ENCODE results near the gene SFXN2. TPM values are rescaled to one million over a fixed set of nuclear protein-coding genes. Genes with fewer than 3 reads are reported as not detected.

The SFXN2 gene
- total RNA-seq, 1 experiment from 2014 or later, result 21.2 TPM

- ATAC-seq, result peak; percentile 96
- Mint-ChIP-seq H3K27ac (peak overlapping the region; percentile 78; the same call in 1 of the 2 replicates), H3K27me3 (ENCODE audit: low read depth) (no peaks in the 10 kb centered on the region), H3K36me3 (peaks cover 60% of the 10 kb centered on the region), H3K9me3 (peaks cover under 1% of the 10 kb centered on the region), H3K4me1 (no peaks in the 10 kb centered on the region), H3K4me3 (no peak overlapping the region)
- CTCF ChIA-PET, result no interaction called here
- DNase-seq (ENCODE audit: low spot score), result peak; percentile 94
- POLR2A ChIA-PET, result no interaction called here
- TF ChIP-seq ZNF425 (CRISPR knock-in tag; conservative IDR thresholded peaks at IDR 0.05) (no peak), SMAD3 (CRISPR knock-in tag; IDR thresholded peaks at IDR 0.05; ENCODE audit: borderline replicate concordance) (no peak), FOXP1 (CRISPR knock-in tag; IDR thresholded peaks at IDR 0.05; ENCODE audit: borderline replicate concordance) (peak; percentile 70; the same call in 1 of the 2 replicates), FOXJ3 (CRISPR knock-in tag; IDR thresholded peaks at IDR 0.05; ENCODE audit: borderline replicate concordance) (no peak), ZNF416 (CRISPR knock-in tag; IDR thresholded peaks at IDR 0.05) (no peak), ZNF219 (CRISPR knock-in tag; IDR thresholded peaks at IDR 0.05; ENCODE audit: borderline replicate concordance) (no peak), CTCF (IDR thresholded peaks at IDR 0.05) (peak; percentile 88), IRF1 (CRISPR knock-in tag; IDR thresholded peaks at IDR 0.05) (no peak), ZNF281 (CRISPR knock-in tag; IDR thresholded peaks at IDR 0.05) (no peak), ZBTB21 (CRISPR knock-in tag; IDR thresholded peaks at IDR 0.05; ENCODE audit: borderline replicate concordance) (no peak)
- TF ChIP-seq, protein P1, sequence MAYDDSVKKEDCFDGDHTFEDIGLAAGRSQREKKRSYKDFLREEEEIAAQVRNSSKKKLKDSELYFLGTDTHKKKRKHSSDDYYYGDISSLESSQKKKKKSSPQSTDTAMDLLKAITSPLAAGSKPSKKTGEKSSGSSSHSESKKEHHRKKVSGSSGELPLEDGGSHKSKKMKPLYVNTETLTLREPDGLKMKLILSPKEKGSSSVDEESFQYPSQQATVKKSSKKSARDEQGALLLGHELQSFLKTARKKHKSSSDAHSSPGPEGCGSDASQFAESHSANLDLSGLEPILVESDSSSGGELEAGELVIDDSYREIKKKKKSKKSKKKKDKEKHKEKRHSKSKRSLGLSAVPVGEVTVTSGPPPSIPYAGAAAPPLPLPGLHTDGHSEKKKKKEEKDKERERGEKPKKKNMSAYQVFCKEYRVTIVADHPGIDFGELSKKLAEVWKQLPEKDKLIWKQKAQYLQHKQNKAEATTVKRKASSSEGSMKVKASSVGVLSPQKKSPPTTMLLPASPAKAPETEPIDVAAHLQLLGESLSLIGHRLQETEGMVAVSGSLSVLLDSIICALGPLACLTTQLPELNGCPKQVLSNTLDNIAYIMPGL (CRISPR knock-in tag; IDR thresholded peaks at IDR 0.05), result no peak
- TF ChIP-seq, protein P2, sequence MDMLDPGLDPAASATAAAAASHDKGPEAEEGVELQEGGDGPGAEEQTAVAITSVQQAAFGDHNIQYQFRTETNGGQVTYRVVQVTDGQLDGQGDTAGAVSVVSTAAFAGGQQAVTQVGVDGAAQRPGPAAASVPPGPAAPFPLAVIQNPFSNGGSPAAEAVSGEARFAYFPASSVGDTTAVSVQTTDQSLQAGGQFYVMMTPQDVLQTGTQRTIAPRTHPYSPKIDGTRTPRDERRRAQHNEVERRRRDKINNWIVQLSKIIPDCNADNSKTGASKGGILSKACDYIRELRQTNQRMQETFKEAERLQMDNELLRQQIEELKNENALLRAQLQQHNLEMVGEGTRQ (CRISPR knock-in tag; IDR thresholded peaks at IDR 0.05), result 0 out of 2 replicates have a peak, but pooled peaks have one; percentile 3
- TF ChIP-seq, protein P3, sequence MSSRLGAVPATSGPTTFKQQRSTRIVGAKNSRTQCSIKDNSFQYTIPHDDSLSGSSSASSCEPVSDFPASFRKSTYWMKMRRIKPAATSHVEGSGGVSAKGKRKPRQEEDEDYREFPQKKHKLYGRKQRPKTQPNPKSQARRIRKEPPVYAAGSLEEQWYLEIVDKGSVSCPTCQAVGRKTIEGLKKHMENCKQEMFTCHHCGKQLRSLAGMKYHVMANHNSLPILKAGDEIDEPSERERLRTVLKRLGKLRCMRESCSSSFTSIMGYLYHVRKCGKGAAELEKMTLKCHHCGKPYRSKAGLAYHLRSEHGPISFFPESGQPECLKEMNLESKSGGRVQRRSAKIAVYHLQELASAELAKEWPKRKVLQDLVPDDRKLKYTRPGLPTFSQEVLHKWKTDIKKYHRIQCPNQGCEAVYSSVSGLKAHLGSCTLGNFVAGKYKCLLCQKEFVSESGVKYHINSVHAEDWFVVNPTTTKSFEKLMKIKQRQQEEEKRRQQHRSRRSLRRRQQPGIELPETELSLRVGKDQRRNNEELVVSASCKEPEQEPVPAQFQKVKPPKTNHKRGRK (CRISPR knock-in tag; IDR thresholded peaks at IDR 0.05; ENCODE audit: borderline replicate concordance), result no peak
- TF ChIP-seq, protein P4, sequence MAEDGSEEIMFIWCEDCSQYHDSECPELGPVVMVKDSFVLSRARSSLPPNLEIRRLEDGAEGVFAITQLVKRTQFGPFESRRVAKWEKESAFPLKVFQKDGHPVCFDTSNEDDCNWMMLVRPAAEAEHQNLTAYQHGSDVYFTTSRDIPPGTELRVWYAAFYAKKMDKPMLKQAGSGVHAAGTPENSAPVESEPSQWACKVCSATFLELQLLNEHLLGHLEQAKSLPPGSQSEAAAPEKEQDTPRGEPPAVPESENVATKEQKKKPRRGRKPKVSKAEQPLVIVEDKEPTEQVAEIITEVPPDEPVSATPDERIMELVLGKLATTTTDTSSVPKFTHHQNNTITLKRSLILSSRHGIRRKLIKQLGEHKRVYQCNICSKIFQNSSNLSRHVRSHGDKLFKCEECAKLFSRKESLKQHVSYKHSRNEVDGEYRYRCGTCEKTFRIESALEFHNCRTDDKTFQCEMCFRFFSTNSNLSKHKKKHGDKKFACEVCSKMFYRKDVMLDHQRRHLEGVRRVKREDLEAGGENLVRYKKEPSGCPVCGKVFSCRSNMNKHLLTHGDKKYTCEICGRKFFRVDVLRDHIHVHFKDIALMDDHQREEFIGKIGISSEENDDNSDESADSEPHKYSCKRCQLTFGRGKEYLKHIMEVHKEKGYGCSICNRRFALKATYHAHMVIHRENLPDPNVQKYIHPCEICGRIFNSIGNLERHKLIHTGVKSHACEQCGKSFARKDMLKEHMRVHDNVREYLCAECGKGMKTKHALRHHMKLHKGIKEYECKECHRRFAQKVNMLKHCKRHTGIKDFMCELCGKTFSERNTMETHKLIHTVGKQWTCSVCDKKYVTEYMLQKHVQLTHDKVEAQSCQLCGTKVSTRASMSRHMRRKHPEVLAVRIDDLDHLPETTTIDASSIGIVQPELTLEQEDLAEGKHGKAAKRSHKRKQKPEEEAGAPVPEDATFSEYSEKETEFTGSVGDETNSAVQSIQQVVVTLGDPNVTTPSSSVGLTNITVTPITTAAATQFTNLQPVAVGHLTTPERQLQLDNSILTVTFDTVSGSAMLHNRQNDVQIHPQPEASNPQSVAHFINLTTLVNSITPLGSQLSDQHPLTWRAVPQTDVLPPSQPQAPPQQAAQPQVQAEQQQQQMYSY (CRISPR knock-in tag; IDR thresholded peaks at IDR 0.05), result no peak
- TF ChIP-seq, protein P5, sequence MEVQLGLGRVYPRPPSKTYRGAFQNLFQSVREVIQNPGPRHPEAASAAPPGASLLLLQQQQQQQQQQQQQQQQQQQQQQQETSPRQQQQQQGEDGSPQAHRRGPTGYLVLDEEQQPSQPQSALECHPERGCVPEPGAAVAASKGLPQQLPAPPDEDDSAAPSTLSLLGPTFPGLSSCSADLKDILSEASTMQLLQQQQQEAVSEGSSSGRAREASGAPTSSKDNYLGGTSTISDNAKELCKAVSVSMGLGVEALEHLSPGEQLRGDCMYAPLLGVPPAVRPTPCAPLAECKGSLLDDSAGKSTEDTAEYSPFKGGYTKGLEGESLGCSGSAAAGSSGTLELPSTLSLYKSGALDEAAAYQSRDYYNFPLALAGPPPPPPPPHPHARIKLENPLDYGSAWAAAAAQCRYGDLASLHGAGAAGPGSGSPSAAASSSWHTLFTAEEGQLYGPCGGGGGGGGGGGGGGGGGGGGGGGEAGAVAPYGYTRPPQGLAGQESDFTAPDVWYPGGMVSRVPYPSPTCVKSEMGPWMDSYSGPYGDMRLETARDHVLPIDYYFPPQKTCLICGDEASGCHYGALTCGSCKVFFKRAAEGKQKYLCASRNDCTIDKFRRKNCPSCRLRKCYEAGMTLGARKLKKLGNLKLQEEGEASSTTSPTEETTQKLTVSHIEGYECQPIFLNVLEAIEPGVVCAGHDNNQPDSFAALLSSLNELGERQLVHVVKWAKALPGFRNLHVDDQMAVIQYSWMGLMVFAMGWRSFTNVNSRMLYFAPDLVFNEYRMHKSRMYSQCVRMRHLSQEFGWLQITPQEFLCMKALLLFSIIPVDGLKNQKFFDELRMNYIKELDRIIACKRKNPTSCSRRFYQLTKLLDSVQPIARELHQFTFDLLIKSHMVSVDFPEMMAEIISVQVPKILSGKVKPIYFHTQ (CRISPR knock-in tag; IDR thresholded peaks at IDR 0.05), result no peak
Observed at GRCh38 chr10:102729029-102730026, 14.9 kb downstream of the SFXN2 start.
